Suprapubic skin (tissue), 4 donors: ENCODE results near the gene CNIH2. TPM values are rescaled to one million over a fixed set of nuclear protein-coding genes. Genes with fewer than 3 reads are reported as not detected.

Experiments
- DNase-seq, 2 donors: peaks; one replicate each; pipeline ENCODE4 v3.0.0-alpha.2; 2019; ENCODE audit warnings: low spot score in 2 of 2
- H3K27ac ChIP-seq: fragments of 200-600 bp; sonication (generic); one replicate; pipeline ENCODE4 v1.5.1; 2019
- H3K27me3 ChIP-seq: fragments of 200-600 bp; sonication (generic); one replicate; pipeline ENCODE4 v1.5.1; 2019
- H3K36me3 ChIP-seq: fragments of 200-600 bp; sonication (generic); one replicate; pipeline ENCODE4 v1.5.1; 2019
- H3K4me1 ChIP-seq: fragments of 200-600 bp; sonication (generic); one replicate; pipeline ENCODE4 v1.5.1; 2019
- H3K4me3 ChIP-seq: fragments of 200-600 bp; sonication (generic); one replicate; pipeline ENCODE4 v1.5.1; 2019; ENCODE audit warnings: mild to moderate bottlenecking
- H3K9me3 ChIP-seq: fragments of 200-600 bp; sonication (generic); one replicate; pipeline ENCODE4 v1.5.1; 2019
- CTCF ChIP-seq, 2 donors: fragments of 200-600 bp in 1 of 2; fragments of 450-650 bp in 1 of 2; sonication (generic) in 1 of 2; IDR thresholded peaks; one replicate each; pipeline ENCODE4 v1.5.1; 2016 to 2019; ENCODE audit warnings: antibody characterized with exemption in 2 of 2, mild to moderate bottlenecking in 1 of 2, moderate library complexity in 1 of 2
- EP300 ChIP-seq: sonication (generic); formaldehyde crosslinking; IDR thresholded peaks from one replicate; pipeline ENCODE4 v1.6.1; 2017; ENCODE audit warnings: antibody characterized with exemption
- POLR2A ChIP-seq, 2 donors: fragments of 450-650 bp; IDR thresholded peaks; one replicate each; pipeline ENCODE4 v1.6.1; 2017; ENCODE audit warnings: antibody characterized with exemption in 2 of 2, mild to moderate bottlenecking in 2 of 2, moderate library complexity in 2 of 2
- POLR2AphosphoS5 ChIP-seq, 3 donors: sonication (generic); formaldehyde crosslinking; IDR thresholded peaks; one replicate each; pipeline ENCODE4 v1.6.1; 2017; ENCODE audit warnings: antibody characterized with exemption in 3 of 3
- WGBS: methylation state at CpG from one replicate; pipeline ENCODE4 v1.1.5; 2018; 5-methylcytosine and 5-hydroxymethylcytosine counted together
- total RNA-seq, 4 donors: library from RNA; depleted of rRNA; stranded (reverse); fragments of >200 nt; gene quantifications; one replicate each; pipeline ENCODE4 v1.1.0, GENCODE V29; 2016

CNIH2 gene
- total RNA-seq, 4 donors from 2014 or later, result 1.1 to 2.5 (median 1.9) TPM; not detected in 1

- H3K36me3 ChIP-seq, result peaks cover 33% of the 10 kb centered on the region
- H3K9me3 ChIP-seq, result no peaks in the 10 kb centered on the region
- no peak for DNase-seq
- H3K4me3 ChIP-seq, result no peak overlapping the region
- no peaks in the 10 kb centered on the region for H3K27me3 ChIP-seq
- TF ChIP-seq CTCF (IDR thresholded peaks at IDR 0.05) (no peak), POLR2A (IDR thresholded peaks at IDR 0.05) (no peak), POLR2AphosphoS5 (IDR thresholded peaks at IDR 0.05) (no peak), EP300 (no peak)
- no peak overlapping the region for H3K27ac ChIP-seq
- 98% methylated on average over 2 of the region's 2 CpGs for WGBS
- H3K4me1 ChIP-seq, result peaks cover 21% of the 10 kb centered on the region
Measured at GRCh38 chr11:66259225-66259624, 18.8 kb upstream of the CNIH2 start.

GRCh38 chr11:66259956-66260355 lies 18.0 kb upstream of the CNIH2 start:
- DNase-seq, result no peak
- Histone ChIP-seq H3K4me1 (peaks cover 21% of the 10 kb centered on the region), H3K27ac (no peak overlapping the region), H3K4me3 (no peak overlapping the region), H3K9me3 (no peaks in the 10 kb centered on the region), H3K36me3 (peaks cover 39% of the 10 kb centered on the region), H3K27me3 (no peaks in the 10 kb centered on the region)
- TF ChIP-seq POLR2AphosphoS5 (IDR thresholded peaks at IDR 0.05) (no peak), EP300 (no peak), CTCF (IDR thresholded peaks at IDR 0.05) (no peak), POLR2A (IDR thresholded peaks at IDR 0.05) (no peak)
- WGBS, result 89% methylated on average over 4 of the region's 4 CpGs

GRCh38 chr11:66261578-66261977 lies 16.4 kb upstream of the CNIH2 start:
- peaks cover 45% of the 10 kb centered on the region for H3K36me3 ChIP-seq
- peaks cover 27% of the 10 kb centered on the region for H3K4me1 ChIP-seq
- WGBS, result 91% methylated on average over 13 of the region's 16 CpGs

GRCh38 chr11:66262191-66262590 lies 15.8 kb upstream of the CNIH2 start:
- DNase-seq, result no peak
- Histone ChIP-seq H3K27ac (no peak overlapping the region), H3K36me3 (peaks cover 45% of the 10 kb centered on the region), H3K4me3 (no peak overlapping the region), H3K27me3 (no peaks in the 10 kb centered on the region), H3K4me1 (peaks cover 28% of the 10 kb centered on the region), H3K9me3 (no peaks in the 10 kb centered on the region)
- 96% methylated on average over 3 of the region's 5 CpGs for WGBS
- TF ChIP-seq POLR2AphosphoS5 (IDR thresholded peaks at IDR 0.05) (no peak), CTCF (IDR thresholded peaks at IDR 0.05) (no peak), EP300 (no peak), POLR2A (IDR thresholded peaks at IDR 0.05) (no peak)

More at GRCh38 chr11:66261578-66261977, 16.4 kb upstream of the CNIH2 start:
- TF ChIP-seq POLR2A (IDR thresholded peaks at IDR 0.05) (no peak), CTCF (IDR thresholded peaks at IDR 0.05) (no peak), POLR2AphosphoS5 (IDR thresholded peaks at IDR 0.05) (no peak), EP300 (no peak)
- no peak overlapping the region for H3K4me3 ChIP-seq
- no peaks in the 10 kb centered on the region for H3K27me3 ChIP-seq
- H3K27ac ChIP-seq, result no peak overlapping the region
- no peaks in the 10 kb centered on the region for H3K9me3 ChIP-seq
- no peak for DNase-seq

GRCh38 chr11:66262696-66263095 lies 15.3 kb upstream of the CNIH2 start:
- TF ChIP-seq POLR2AphosphoS5 (IDR thresholded peaks at IDR 0.05) (no peak), POLR2A (IDR thresholded peaks at IDR 0.05) (no peak), EP300 (no peak), CTCF (IDR thresholded peaks at IDR 0.05) (no peak)
- DNase-seq, result no peak
- Histone ChIP-seq H3K27ac (no peak overlapping the region), H3K9me3 (no peaks in the 10 kb centered on the region), H3K27me3 (no peaks in the 10 kb centered on the region), H3K36me3 (peaks cover 45% of the 10 kb centered on the region), H3K4me3 (no peak overlapping the region), H3K4me1 (peaks cover 28% of the 10 kb centered on the region)
- no CpG with 5 or more reads among the region's 12 CpGs for WGBS
